Measurements from ENCODE around the gene JAKMIP2.
"Not testable (repeated sequence)": the region's sequence is repeated elsewhere in the genome, so short reads cannot be mapped to it uniquely, and the experiment has no call there.

JAKMIP2 gene

GRCh38 chr5:147554261-147554817 is 228.2 kb downstream of the JAKMIP2 start:
- Histone ChIP-seq H4K12ac (ENCODE audit: low read depth, low read length) (no peak overlapping the region), H3K9me3 (ENCODE audit: insufficient read depth, low read depth, low read length) (no peaks in the 10 kb centered on the region), H3K36me3 (ENCODE audit: control insufficient read depth in 1 of 2, insufficient read depth in 2 of 2, low read length in 2 of 2) (no peaks in the 10 kb centered on the region), H3K4me3 (ENCODE audit: low read depth, low read length) (no peak overlapping the region), H3K4me2 (ENCODE audit: low read length) (peak overlapping the region; percentile 35), H3K4me1 (ENCODE audit: control insufficient read depth in 1 of 2, insufficient read depth in 2 of 2, low read length in 2 of 2) (peaks cover 7 to 12% of the 10 kb centered on the region in 2 experiments), H3K4ac (ENCODE audit: low read depth, low read length) (no peak overlapping the region), H4K91ac (ENCODE audit: low read depth, low read length) (no peak overlapping the region), H3K9ac (ENCODE audit: low read length) (no peak overlapping the region), H3K23ac (ENCODE audit: low read length) (no peak overlapping the region), H4K8ac (ENCODE audit: low read depth, low read length) (no peak overlapping the region), H3K18ac (ENCODE audit: low read length) (no peak overlapping the region), H2AFZ (ENCODE audit: insufficient read depth, low read length, poor library complexity) (no peak overlapping the region), H2BK12ac (ENCODE audit: low read length) (no peak overlapping the region), H3K14ac (ENCODE audit: low read length) (no peak overlapping the region), H3K27ac (ENCODE audit: low read depth, low read length) (peak overlapping the region; percentile 69), H3K79me2 (ENCODE audit: control insufficient read depth, insufficient read depth, low read length, poor library complexity) (no peaks in the 10 kb centered on the region), H2AK5ac (ENCODE audit: low read length) (no peak overlapping the region), H3K79me1 (ENCODE audit: low read length) (peaks cover 15% of the 10 kb centered on the region), H3K27me3 (ENCODE audit: insufficient read depth, low read length) (no peaks in the 10 kb centered on the region), H2BK120ac (ENCODE audit: insufficient read depth, low read length, poor library complexity) (no peak overlapping the region), H2BK5ac (ENCODE audit: low read depth, low read length, poor library complexity) (no peak overlapping the region)
- no CpG with 5 or more reads among the region's 7 CpGs for WGBS (ENCODE audit: extremely low coverage, insufficient coverage, insufficient read length)
- peak; percentile 19 to 58 for DNase-seq

GRCh38 chr5:147553817-147554216 is 228.7 kb downstream of the JAKMIP2 start:
- H3K9ac ChIP-seq (ENCODE audit: low read length); H3K9me3 ChIP-seq (ENCODE audit: insufficient read depth, low read depth, low read length); H3K4me2 ChIP-seq (ENCODE audit: low read length); H3K27me3 ChIP-seq (ENCODE audit: insufficient read depth, low read length); H3K18ac ChIP-seq (ENCODE audit: low read length); H2AK5ac ChIP-seq (ENCODE audit: low read length); H2AFZ ChIP-seq (ENCODE audit: insufficient read depth, low read length, poor library complexity); H3K36me3 ChIP-seq (ENCODE audit: control insufficient read depth in 1 of 2, insufficient read depth in 2 of 2, low read length in 2 of 2); H3K4me3 ChIP-seq (ENCODE audit: low read depth, low read length); H4K12ac ChIP-seq (ENCODE audit: low read depth, low read length); H3K79me2 ChIP-seq (ENCODE audit: control insufficient read depth, insufficient read depth, low read length, poor library complexity); H3K23ac ChIP-seq (ENCODE audit: low read length); H3K4ac ChIP-seq (ENCODE audit: low read depth, low read length); DNase-seq: not testable (repeated sequence)
- peak overlapping the region; percentile 47 for H4K8ac ChIP-seq (ENCODE audit: low read depth, low read length)
- peak overlapping the region; percentile 93 for H2BK120ac ChIP-seq (ENCODE audit: insufficient read depth, low read length, poor library complexity)
- peak overlapping the region; percentile 88 for H2BK12ac ChIP-seq (ENCODE audit: low read length)
- H2BK5ac ChIP-seq (ENCODE audit: low read depth, low read length, poor library complexity), result peak overlapping the region; percentile 75
- H3K79me1 ChIP-seq (ENCODE audit: low read length), result peaks cover 15% of the 10 kb centered on the region
- no CpG with 5 or more reads among the region's 5 CpGs for WGBS (ENCODE audit: extremely low coverage, insufficient coverage, insufficient read length)
- peak overlapping the region; percentile 25 for H3K14ac ChIP-seq (ENCODE audit: low read length)
- H4K91ac ChIP-seq (ENCODE audit: low read depth, low read length), result peak overlapping the region; percentile 84
- H3K4me1 ChIP-seq (ENCODE audit: control insufficient read depth in 1 of 2, insufficient read depth in 2 of 2, low read length in 2 of 2), result peaks cover 7 to 12% of the 10 kb centered on the region in 2 experiments
- peak overlapping the region; percentile 54 for H3K27ac ChIP-seq (ENCODE audit: low read depth, low read length)

GRCh38 chr5:147552897-147553296 is 229.6 kb downstream of the JAKMIP2 start:
- Histone ChIP-seq H3K4ac (ENCODE audit: low read depth, low read length) (no peak overlapping the region), H3K4me1 (ENCODE audit: control insufficient read depth in 1 of 2, insufficient read depth in 2 of 2, low read length in 2 of 2) (peaks cover 7 to 8% of the 10 kb centered on the region in 2 experiments), H4K12ac (ENCODE audit: low read depth, low read length) (no peak overlapping the region), H2BK5ac (ENCODE audit: low read depth, low read length, poor library complexity) (no peak overlapping the region), H3K23ac (ENCODE audit: low read length) (no peak overlapping the region), H3K27me3 (ENCODE audit: insufficient read depth, low read length) (no peaks in the 10 kb centered on the region), H3K4me3 (ENCODE audit: low read depth, low read length) (no peak overlapping the region), H3K18ac (ENCODE audit: low read length) (no peak overlapping the region), H2BK120ac (ENCODE audit: insufficient read depth, low read length, poor library complexity) (no peak overlapping the region), H3K79me1 (ENCODE audit: low read length) (peaks cover 15% of the 10 kb centered on the region), H2AK5ac (ENCODE audit: low read length) (no peak overlapping the region), H4K91ac (ENCODE audit: low read depth, low read length) (no peak overlapping the region), H3K14ac (ENCODE audit: low read length) (no peak overlapping the region), H3K27ac (ENCODE audit: low read depth, low read length) (peak overlapping the region; percentile 61), H3K4me2 (ENCODE audit: low read length) (no peak overlapping the region), H3K79me2 (ENCODE audit: control insufficient read depth, insufficient read depth, low read length, poor library complexity) (no peaks in the 10 kb centered on the region), H2AFZ (ENCODE audit: insufficient read depth, low read length, poor library complexity) (no peak overlapping the region), H2BK12ac (ENCODE audit: low read length) (no peak overlapping the region), H3K9ac (ENCODE audit: low read length) (no peak overlapping the region), H3K36me3 (ENCODE audit: control insufficient read depth in 1 of 2, insufficient read depth in 2 of 2, low read length in 2 of 2) (no peaks in the 10 kb centered on the region), H4K8ac (ENCODE audit: low read depth, low read length) (no peak overlapping the region), H3K9me3 (ENCODE audit: insufficient read depth, low read depth, low read length) (no peaks in the 10 kb centered on the region)
- no peak for DNase-seq
- no CpG with 5 or more reads among the region's 4 CpGs for WGBS (ENCODE audit: extremely low coverage, insufficient coverage, insufficient read length)

GRCh38 chr5:147551677-147552076 is 230.9 kb downstream of the JAKMIP2 start:
- H2AK5ac ChIP-seq (ENCODE audit: low read length), result no peak overlapping the region
- no peaks in the 10 kb centered on the region for H3K79me2 ChIP-seq (ENCODE audit: control insufficient read depth, insufficient read depth, low read length, poor library complexity)
- no peaks in the 10 kb centered on the region for H3K36me3 ChIP-seq (ENCODE audit: control insufficient read depth in 1 of 2, insufficient read depth in 2 of 2, low read length in 2 of 2)
- H4K8ac ChIP-seq (ENCODE audit: low read depth, low read length), result no peak overlapping the region
- no peak overlapping the region for H3K23ac ChIP-seq (ENCODE audit: low read length)
- H3K27ac ChIP-seq (ENCODE audit: low read depth, low read length), result no peak overlapping the region
- H4K91ac ChIP-seq (ENCODE audit: low read depth, low read length), result no peak overlapping the region
- no peak overlapping the region for H3K18ac ChIP-seq (ENCODE audit: low read length)
- DNase-seq, result no peak
- no peak overlapping the region for H2BK5ac ChIP-seq (ENCODE audit: low read depth, low read length, poor library complexity)
- no peak overlapping the region for H3K14ac ChIP-seq (ENCODE audit: low read length)
- no peak overlapping the region for H3K4me2 ChIP-seq (ENCODE audit: low read length)
- H3K4ac ChIP-seq (ENCODE audit: low read depth, low read length), result no peak overlapping the region
- peaks cover 7% of the 10 kb centered on the region in 2 experiments for H3K4me1 ChIP-seq (ENCODE audit: control insufficient read depth in 1 of 2, insufficient read depth in 2 of 2, low read length in 2 of 2)
- no peaks in the 10 kb centered on the region for H3K9me3 ChIP-seq (ENCODE audit: insufficient read depth, low read depth, low read length)
- peaks cover 15% of the 10 kb centered on the region for H3K79me1 ChIP-seq (ENCODE audit: low read length)
- no peak overlapping the region for H2BK12ac ChIP-seq (ENCODE audit: low read length)
- no peaks in the 10 kb centered on the region for H3K27me3 ChIP-seq (ENCODE audit: insufficient read depth, low read length)
- H4K12ac ChIP-seq (ENCODE audit: low read depth, low read length), result no peak overlapping the region
- H2AFZ ChIP-seq (ENCODE audit: insufficient read depth, low read length, poor library complexity), result no peak overlapping the region
- WGBS (ENCODE audit: extremely low coverage, insufficient coverage, insufficient read length), result no CpG with 5 or more reads among the region's 1 CpG
- no peak overlapping the region for H2BK120ac ChIP-seq (ENCODE audit: insufficient read depth, low read length, poor library complexity)
- H3K9ac ChIP-seq (ENCODE audit: low read length), result no peak overlapping the region
- H3K4me3 ChIP-seq (ENCODE audit: low read depth, low read length), result no peak overlapping the region
